Karpas-422 (cell line): ENCODE measurements around the gene NCKAP5. TPM values are rescaled to one million over a fixed set of nuclear protein-coding genes. Genes with fewer than 3 reads are reported as not detected.

Experiments used
- DNase-seq: peaks from one replicate; pipeline ENCODE4 v3.0.0-alpha.2; 2015
- H2AFZ ChIP-seq: fragments of 200-600 bp; sonication (generic); 2 replicates; pipeline ENCODE4 v1.6.1; 2014; ENCODE audit warnings: antibody characterized with exemption, low read length, mixed read lengths
- H3K27ac ChIP-seq: fragments of 200-600 bp; sonication (generic); 2 replicates; pipeline ENCODE4 v1.5.1; 2014; ENCODE audit warnings: mild to moderate bottlenecking, low read length, moderate library complexity
- H3K27me3 ChIP-seq: fragments of 200-600 bp; sonication (generic); 2 replicates; pipeline ENCODE4 v1.6.1; 2014; ENCODE audit warnings: low read length, mixed read lengths
- H3K36me3 ChIP-seq: fragments of 200-600 bp; sonication (generic); 2 replicates; pipeline ENCODE4 v1.6.1; 2014; ENCODE audit warnings: low read length, mixed read lengths; ENCODE audit not compliant: insufficient read depth
- H3K4me1 ChIP-seq: fragments of 200-600 bp; sonication (generic); 2 replicates; pipeline ENCODE4 v1.6.1; 2014; ENCODE audit warnings: mild to moderate bottlenecking, low read length, mixed read lengths
- H3K4me2 ChIP-seq: fragments of 200-600 bp; sonication (generic); 2 replicates; pipeline ENCODE4 v1.6.1; 2014; ENCODE audit warnings: low read length, low read depth, mild to moderate bottlenecking; ENCODE audit not compliant: poor library complexity, severe bottlenecking
- H3K4me3 ChIP-seq: fragments of 200-600 bp; sonication (generic); 2 replicates; pipeline ENCODE4 v1.5.1; 2014; ENCODE audit warnings: mild to moderate bottlenecking, antibody characterized with exemption, low read length, mixed read lengths
- H3K79me2 ChIP-seq: fragments of 200-600 bp; sonication (generic); 2 replicates; pipeline ENCODE4 v1.6.1; 2014; ENCODE audit warnings: mild to moderate bottlenecking, low read length, mixed read lengths
- H3K9ac ChIP-seq: fragments of 200-600 bp; sonication (generic); 2 replicates; pipeline ENCODE4 v1.6.0; 2014; ENCODE audit warnings: low read length
- H3K9me2 ChIP-seq: fragments of 200-600 bp; sonication (generic), shearing (Covaris generic); replicated peaks from 2 replicates; pipeline ENCODE4 v1.6.0; 2014; ENCODE audit warnings: mild to moderate bottlenecking, low read length, moderate library complexity; ENCODE audit not compliant: insufficient read depth
- H3K9me3 ChIP-seq: fragments of 300-700, 200-600 bp; sonication (generic); 2 replicates; pipeline ENCODE4 v1.6.1; 2014; ENCODE audit warnings: low read length, mixed read lengths
- H4K20me1 ChIP-seq: fragments of 200-600 bp; sonication (generic); 2 replicates; pipeline ENCODE4 v1.6.1; 2014; ENCODE audit warnings: mild to moderate bottlenecking, antibody characterized with exemption, low read length, low read depth; ENCODE audit not compliant: insufficient read depth
- total RNA-seq: library from RNA; depleted of rRNA; stranded (reverse); fragments of >200 nt; shearing (Covaris generic); gene quantifications from 2 replicates; pipeline ENCODE4 v1.2.3, GENCODE V29; 2014; ENCODE audit warnings: low replicate concordance

Gene NCKAP5
- total RNA-seq, 1 experiment from 2014 or later = not detected

DNA sequence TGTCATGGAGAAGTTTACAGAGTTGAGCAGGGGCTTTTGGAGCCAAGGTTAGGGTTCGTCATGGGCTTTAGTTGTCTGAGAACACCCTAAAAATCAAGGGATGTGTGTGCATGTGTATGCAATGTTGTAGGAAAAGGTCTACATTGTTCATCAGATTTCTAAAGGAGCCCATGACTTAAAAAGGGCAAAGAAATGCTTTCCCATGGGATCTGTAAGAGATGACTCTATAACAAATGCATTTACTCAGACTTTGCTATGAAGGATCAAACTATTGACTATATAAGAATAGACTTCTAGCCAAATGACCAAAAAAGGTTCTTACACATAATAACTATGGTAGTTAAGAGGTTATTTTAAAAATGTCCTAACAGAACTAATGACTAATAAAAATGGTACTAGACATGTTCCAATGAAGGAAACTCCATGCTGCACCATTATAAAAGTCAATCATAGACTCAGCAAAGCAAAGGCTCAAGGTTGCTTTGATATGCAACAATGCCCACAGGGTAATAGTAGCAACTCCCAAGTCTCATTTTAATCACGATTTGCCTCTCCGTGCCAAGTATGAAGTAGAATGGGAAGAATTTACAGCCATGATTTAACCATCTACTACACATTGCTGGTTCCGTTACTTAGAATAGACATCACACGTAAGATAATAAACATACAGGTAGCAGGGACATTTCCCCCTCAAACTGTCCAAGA, 158.5 kb downstream of the NCKAP5 start:
- no peak for DNase-seq
- no peaks in the 10 kb centered on the region for H3K4me1 ChIP-seq
- no peaks in the 10 kb centered on the region for H3K79me2 ChIP-seq
- no peak overlapping the region for H3K4me3 ChIP-seq
- H3K9me3 ChIP-seq = no peaks in the 10 kb centered on the region
- H3K27ac ChIP-seq = no peak overlapping the region
- no peaks in the 10 kb centered on the region for H3K27me3 ChIP-seq
- H3K9ac ChIP-seq = no peak overlapping the region
- no peak overlapping the region for H3K4me2 ChIP-seq
- no peaks in the 10 kb centered on the region for H4K20me1 ChIP-seq
- H3K9me2 ChIP-seq = no peaks in the 10 kb centered on the region
- H2AFZ ChIP-seq = no peak overlapping the region
- no peaks in the 10 kb centered on the region for H3K36me3 ChIP-seq

DNA sequence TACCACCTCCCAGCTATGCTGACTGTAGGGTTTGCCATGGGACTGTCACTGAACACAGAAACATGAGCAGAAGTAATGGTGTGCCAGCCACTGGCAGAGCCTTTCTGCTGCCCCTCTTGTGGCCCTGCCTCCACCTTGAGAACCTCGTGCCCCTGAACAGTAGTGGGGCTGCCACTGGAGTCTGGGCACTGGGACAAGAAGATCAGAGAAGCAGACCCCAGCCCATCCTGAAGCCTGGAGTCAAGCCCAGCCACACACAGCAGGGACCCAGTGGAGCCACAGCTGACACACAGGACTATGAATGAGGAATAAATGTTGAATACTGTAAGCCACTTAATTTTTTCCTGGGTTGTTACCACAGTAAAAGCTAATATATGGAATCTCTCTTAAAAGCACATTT, 159.6 kb downstream of the NCKAP5 start:
- Histone ChIP-seq H3K9me3 (no peaks in the 10 kb centered on the region), H2AFZ (no peak overlapping the region), H3K27ac (no peak overlapping the region), H3K9me2 (no peaks in the 10 kb centered on the region), H3K9ac (no peak overlapping the region), H3K79me2 (no peaks in the 10 kb centered on the region), H3K27me3 (no peaks in the 10 kb centered on the region), H3K4me1 (no peaks in the 10 kb centered on the region), H3K4me2 (no peak overlapping the region), H3K36me3 (no peaks in the 10 kb centered on the region), H4K20me1 (no peaks in the 10 kb centered on the region), H3K4me3 (no peak overlapping the region)
- peak; percentile 25 for DNase-seq

DNA sequence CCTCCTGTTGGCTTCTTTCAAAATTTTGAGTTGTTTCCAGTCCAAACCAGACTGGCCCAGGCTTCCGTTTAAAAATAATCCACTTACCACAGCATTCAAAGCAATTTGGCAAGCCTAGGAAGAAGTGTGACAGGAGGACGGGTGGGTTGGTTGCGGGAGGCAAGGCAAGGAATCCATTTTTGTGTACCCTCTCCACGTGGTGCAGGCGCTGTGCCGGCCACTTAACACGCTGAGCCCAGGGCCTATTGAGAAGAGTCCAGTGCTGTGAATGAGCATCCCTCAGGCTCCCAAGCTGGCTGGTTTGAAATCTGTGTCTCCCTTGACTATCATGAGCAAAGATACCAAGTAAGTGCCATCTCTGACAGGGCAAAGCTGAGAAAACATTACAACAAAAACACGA, 160.9 kb downstream of the NCKAP5 start:
- no peaks in the 10 kb centered on the region for H3K79me2 ChIP-seq
- no peak overlapping the region for H3K27ac ChIP-seq
- H3K9ac ChIP-seq = no peak overlapping the region
- H3K27me3 ChIP-seq = no peaks in the 10 kb centered on the region
- no peak for DNase-seq
- no peaks in the 10 kb centered on the region for H4K20me1 ChIP-seq
- H3K4me2 ChIP-seq = no peak overlapping the region
- H3K9me2 ChIP-seq = no peaks in the 10 kb centered on the region
- no peak overlapping the region for H3K4me3 ChIP-seq
- H3K36me3 ChIP-seq = no peaks in the 10 kb centered on the region
- H3K9me3 ChIP-seq = no peaks in the 10 kb centered on the region
- H3K4me1 ChIP-seq = no peaks in the 10 kb centered on the region
- no peak overlapping the region for H2AFZ ChIP-seq

DNA sequence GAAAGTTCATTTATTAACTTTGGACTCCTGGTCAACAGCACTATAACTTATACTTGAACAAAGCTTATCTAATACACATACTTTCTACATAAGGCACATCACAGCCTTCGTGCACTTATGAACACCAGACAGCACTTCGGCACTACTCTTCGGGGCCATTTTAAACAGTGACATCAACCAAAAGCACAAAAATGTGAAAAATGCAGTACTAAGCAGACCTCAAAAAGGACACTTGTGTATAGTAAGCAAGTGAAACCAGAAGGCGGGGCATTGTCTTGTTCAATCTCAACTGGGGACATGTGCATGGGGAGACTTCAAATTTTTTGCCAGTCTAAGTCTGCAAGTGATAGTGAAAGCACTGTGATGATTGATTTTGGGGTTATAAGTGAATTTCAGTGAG, 163.0 kb downstream of the NCKAP5 start:
- H4K20me1 ChIP-seq = no peaks in the 10 kb centered on the region
- no peaks in the 10 kb centered on the region for H3K9me2 ChIP-seq
- H3K9ac ChIP-seq = no peak overlapping the region
- no peaks in the 10 kb centered on the region for H3K79me2 ChIP-seq
- no peak for DNase-seq
- no peak overlapping the region for H3K4me2 ChIP-seq
- no peaks in the 10 kb centered on the region for H3K9me3 ChIP-seq
- no peaks in the 10 kb centered on the region for H3K27me3 ChIP-seq
- H3K4me3 ChIP-seq = no peak overlapping the region
- H3K27ac ChIP-seq = no peak overlapping the region
- H3K4me1 ChIP-seq = no peaks in the 10 kb centered on the region
- no peak overlapping the region for H2AFZ ChIP-seq
- H3K36me3 ChIP-seq = no peaks in the 10 kb centered on the region

DNA sequence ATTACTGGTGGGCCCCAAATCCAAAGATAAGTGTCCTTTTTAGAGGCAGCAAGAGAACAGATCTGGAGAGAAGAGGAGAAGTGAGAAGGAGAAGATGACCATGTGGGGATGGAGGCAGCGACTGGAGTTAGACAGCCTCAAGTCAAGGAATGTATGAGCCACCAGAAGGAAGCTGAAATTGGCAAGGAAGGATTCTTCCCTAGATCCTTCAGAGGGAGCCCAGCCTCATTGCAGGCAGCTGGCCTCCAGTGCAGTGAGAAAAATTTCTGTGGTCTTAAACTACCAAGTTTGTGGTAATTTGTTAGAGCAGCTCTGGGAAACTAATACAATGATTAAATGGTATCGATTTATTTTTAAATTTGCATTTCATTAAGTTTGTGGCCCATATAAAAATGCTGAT, 167.9 kb downstream of the NCKAP5 start:
- H3K27me3 ChIP-seq = no peaks in the 10 kb centered on the region
- H3K4me1 ChIP-seq = no peaks in the 10 kb centered on the region
- H3K27ac ChIP-seq = no peak overlapping the region
- H4K20me1 ChIP-seq = no peaks in the 10 kb centered on the region
- H3K4me2 ChIP-seq = no peak overlapping the region
- H3K9me2 ChIP-seq = no peaks in the 10 kb centered on the region
- H3K36me3 ChIP-seq = no peaks in the 10 kb centered on the region
- no peak overlapping the region for H3K4me3 ChIP-seq
- H3K79me2 ChIP-seq = no peaks in the 10 kb centered on the region
- H3K9ac ChIP-seq = no peak overlapping the region
- no peak overlapping the region for H2AFZ ChIP-seq
- no peak for DNase-seq
- H3K9me3 ChIP-seq = no peaks in the 10 kb centered on the region

DNA sequence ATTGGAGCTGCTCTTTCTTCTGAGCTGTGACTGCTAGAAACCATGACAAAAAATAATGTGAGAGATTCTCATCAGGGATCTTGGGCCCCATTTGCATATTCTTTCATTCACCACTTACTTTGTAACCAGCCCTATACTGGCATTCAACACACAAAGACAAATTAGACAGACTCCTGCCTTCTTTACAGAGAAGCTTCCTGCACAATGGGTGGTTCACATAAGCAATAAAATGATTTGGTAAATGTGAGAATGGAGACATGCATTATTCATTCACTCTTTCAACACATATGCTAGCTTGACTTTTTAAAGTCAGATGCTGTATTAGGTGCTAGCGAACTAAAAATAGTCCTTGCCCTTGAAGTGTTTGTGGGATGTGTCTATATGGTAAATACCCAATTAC, 174.4 kb downstream of the NCKAP5 start:
- Histone ChIP-seq H3K4me1 (no peaks in the 10 kb centered on the region), H3K27me3 (no peaks in the 10 kb centered on the region), H4K20me1 (no peaks in the 10 kb centered on the region), H3K9ac (no peak overlapping the region), H3K9me3 (no peaks in the 10 kb centered on the region), H3K27ac (no peak overlapping the region), H3K9me2 (no peaks in the 10 kb centered on the region), H2AFZ (no peak overlapping the region), H3K79me2 (no peaks in the 10 kb centered on the region), H3K4me2 (no peak overlapping the region), H3K4me3 (no peak overlapping the region), H3K36me3 (no peaks in the 10 kb centered on the region)
- peak; percentile 6 for DNase-seq

DNA sequence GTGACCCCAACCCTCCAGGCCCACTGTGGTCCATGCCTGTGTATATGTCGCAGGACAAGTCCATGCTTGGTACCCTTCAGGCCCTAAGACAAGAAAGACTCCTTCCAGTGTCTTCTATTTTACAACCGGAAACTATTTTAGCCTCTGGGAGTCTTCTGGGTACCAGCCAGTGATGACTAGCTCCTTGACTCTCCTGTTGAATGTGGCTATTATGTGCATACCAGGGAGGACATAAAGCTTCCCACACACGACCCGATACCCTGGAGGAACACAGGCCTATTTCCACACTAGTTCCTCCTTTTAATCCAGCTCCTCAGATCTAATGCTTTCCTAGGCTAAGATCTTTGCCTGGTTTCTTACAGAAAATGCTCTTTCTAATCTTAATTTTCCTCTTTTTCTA, 178.1 kb downstream of the NCKAP5 start:
- H4K20me1 ChIP-seq = no peaks in the 10 kb centered on the region
- H3K9ac ChIP-seq = no peak overlapping the region
- no peaks in the 10 kb centered on the region for H3K9me3 ChIP-seq
- H3K27me3 ChIP-seq = no peaks in the 10 kb centered on the region
- no peak for DNase-seq
- H3K27ac ChIP-seq = no peak overlapping the region
- no peak overlapping the region for H3K4me3 ChIP-seq
- H2AFZ ChIP-seq = no peak overlapping the region
- no peaks in the 10 kb centered on the region for H3K79me2 ChIP-seq
- no peaks in the 10 kb centered on the region for H3K36me3 ChIP-seq
- no peak overlapping the region for H3K4me2 ChIP-seq
- no peaks in the 10 kb centered on the region for H3K4me1 ChIP-seq
- no peaks in the 10 kb centered on the region for H3K9me2 ChIP-seq

DNA sequence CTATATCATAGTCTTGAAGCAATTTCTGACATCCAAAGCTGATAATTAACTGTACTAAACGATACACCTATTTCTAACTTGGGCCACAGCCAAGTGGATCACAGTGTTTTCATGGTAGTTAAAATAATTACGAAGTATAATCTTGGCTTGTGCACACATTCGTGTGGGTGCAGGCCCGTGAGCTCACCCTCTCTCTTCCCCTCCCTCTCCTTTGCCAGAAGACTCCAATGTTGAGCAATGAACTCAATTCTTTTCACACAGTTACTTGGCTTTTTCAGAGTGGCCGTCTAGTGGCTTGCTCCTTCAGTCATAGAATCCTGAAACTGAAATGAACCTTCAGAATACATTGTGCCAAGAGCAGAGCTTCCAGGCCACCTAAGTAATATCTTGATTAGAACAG, 178.7 kb downstream of the NCKAP5 start:
- Histone ChIP-seq H3K9ac (no peak overlapping the region), H3K27ac (no peak overlapping the region), H3K79me2 (no peaks in the 10 kb centered on the region), H4K20me1 (no peaks in the 10 kb centered on the region), H3K9me2 (no peaks in the 10 kb centered on the region), H3K4me2 (no peak overlapping the region), H2AFZ (no peak overlapping the region), H3K4me3 (no peak overlapping the region), H3K27me3 (no peaks in the 10 kb centered on the region), H3K36me3 (no peaks in the 10 kb centered on the region), H3K9me3 (no peaks in the 10 kb centered on the region), H3K4me1 (no peaks in the 10 kb centered on the region)
- no peak for DNase-seq

DNA sequence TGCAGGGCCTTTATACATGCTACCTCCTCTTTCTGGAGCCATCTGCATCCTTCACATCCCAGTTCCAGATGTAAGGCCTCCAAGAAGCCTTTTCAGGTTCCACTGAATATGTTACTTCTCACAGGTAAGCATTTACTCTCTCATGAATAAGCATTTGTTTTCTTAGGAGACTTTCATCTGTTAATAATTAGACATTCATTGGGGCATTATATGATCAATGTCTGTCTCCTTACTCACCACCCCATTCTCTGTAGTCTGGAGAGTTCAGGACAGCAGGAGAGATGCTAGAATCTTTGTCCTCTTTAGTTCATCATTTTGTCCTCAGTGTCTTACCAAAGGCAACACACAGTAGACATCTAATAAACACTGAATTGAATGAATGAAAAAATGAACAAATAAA, 185.7 kb downstream of the NCKAP5 start:
- Histone ChIP-seq H3K27me3 (no peaks in the 10 kb centered on the region), H4K20me1 (no peaks in the 10 kb centered on the region), H2AFZ (no peak overlapping the region)

More for the DNA sequence above, 185.7 kb downstream of the NCKAP5 start:
- no peak overlapping the region for H3K4me2 ChIP-seq
- H3K27ac ChIP-seq = no peak overlapping the region
- DNase-seq = no peak
- no peaks in the 10 kb centered on the region for H3K9me2 ChIP-seq
- H3K9ac ChIP-seq = no peak overlapping the region
- H3K36me3 ChIP-seq = no peaks in the 10 kb centered on the region
- H3K4me1 ChIP-seq = no peaks in the 10 kb centered on the region
- no peak overlapping the region for H3K4me3 ChIP-seq
- H3K79me2 ChIP-seq = no peaks in the 10 kb centered on the region
- no peaks in the 10 kb centered on the region for H3K9me3 ChIP-seq
